Right lobe of liver (tissue), 6 donors: ENCODE results near the gene BICRA. TPM values are rescaled to one million over a fixed set of nuclear protein-coding genes. Genes with fewer than 3 reads are reported as not detected.

Experiments
- ATAC-seq, 4 donors: fragments of 200-7000 bp; cut with Tn5 transposase; one replicate each; pipeline ENCODE4 v1.9.1; 2020; ENCODE audit warnings: mild to moderate bottlenecking in 4 of 4, moderate library complexity in 4 of 4
- DNase-seq, 3 donors: peaks; one replicate each; pipeline ENCODE4 v3.0.0-alpha.2; 2020
- H3K27ac ChIP-seq, 3 donors: fragments of 200-600 bp; one replicate each; pipeline ENCODE4 v1.8.0; 2022
- H3K27me3 ChIP-seq, 2 donors: fragments of 200-600 bp; one replicate each; pipeline ENCODE4 v1.8.0; 2022
- H3K36me3 ChIP-seq, 4 donors: fragments of 200-600 bp; sonication (generic) in 1 of 4; one replicate each; pipeline versions ENCODE4 v1.5.1 to v1.8.0; 2017 to 2022; ENCODE audit warnings: control low read depth in 1 of 4
- H3K4me1 ChIP-seq, 4 donors: fragments of 200-600 bp; sonication (generic) in 1 of 4; one replicate each; pipeline versions ENCODE4 v1.5.1 to v1.8.0; 2017 to 2022; ENCODE audit warnings: control low read depth in 1 of 4
- H3K4me3 ChIP-seq, 3 donors: fragments of 200-600 bp; one replicate each; pipeline ENCODE4 v1.8.0; 2022
- H3K9me3 ChIP-seq, 4 donors: fragments of 200-600 bp; sonication (generic) in 1 of 4; one replicate each; pipeline versions ENCODE4 v1.5.1 to v1.8.0; 2017 to 2022; ENCODE audit warnings: control low read depth in 1 of 4
- CTCF ChIP-seq, 4 donors: fragments of 200-600 bp in 3 of 4; fragments of 450-650 bp in 1 of 4; IDR thresholded peaks; one replicate each; pipeline versions ENCODE4 v1.5.1 to v1.8.0; 2016 to 2022; ENCODE audit warnings: antibody characterized with exemption in 4 of 4, mild to moderate bottlenecking in 2 of 4
- POLR2A ChIP-seq: fragments of 450-650 bp; IDR thresholded peaks from one replicate; pipeline ENCODE4 v1.6.1; 2017; ENCODE audit warnings: antibody characterized with exemption, mild to moderate bottlenecking
- WGBS: methylation state at CpG from one replicate; pipeline ENCODE4 v1.1.6; 2018; ENCODE audit warnings: low coverage, low lambda C conversion rate; ENCODE audit not compliant: insufficient coverage; ENCODE audit errors: missing lambda C conversion rate; 5-methylcytosine and 5-hydroxymethylcytosine counted together
- intact Hi-C, 2 donors: fragments of 100-400 bp; cut with DNase I; formaldehyde crosslinking; loops; one replicate each; pipeline versions ENCODE4 v1.11.2 to v1.14.1; 2022
- total RNA-seq, 6 experiments: library from RNA; depleted of rRNA in 2 of 6; stranded (reverse); fragments of >200 nt in 2 of 6; fragmentation: NEBNext Ultra II Directional in 3 of 6; extraction: Animal tissue kit (Norgen Biotek cat#: 25700) in 3 of 6; gene quantifications; one replicate each; pipeline versions ENCODE4 v1.1.0 to v1.2.4, GENCODE V29; 2016 to 2023
- donor health status: DM: no; HTN: yes; CAD: no.
- donor health status: DM: no; HTN: no; CAD: no.
- donor health status: DM: no; HTN: no; CAD: no.
- donor health status: DM: no; HTN: yes; CAD: no.
- donor health status: DM: no; HTN: yes; CAD: no.

BICRA gene
- total RNA-seq, 6 experiments from 2014 or later, result 3.7 to 7.3 (median 6.4) TPM

GRCh38 chr19:47674548-47674947 is 65.6 kb downstream of the BICRA start:
- TF ChIP-seq POLR2A (no peak), CTCF (IDR thresholded peaks at IDR 0.05) (no peak)
- no peak overlapping the region for H3K27ac ChIP-seq
- H3K4me3 ChIP-seq, result no peak overlapping the region
- no peaks in the 10 kb centered on the region for H3K27me3 ChIP-seq
- no peaks in the 10 kb centered on the region for H3K4me1 ChIP-seq
- no peaks in the 10 kb centered on the region for H3K9me3 ChIP-seq
- DNase-seq (no peak), ATAC-seq (no peak)
- intact Hi-C loops, result no loop called here
- H3K36me3 ChIP-seq, result peaks cover 0 to 5% (median 2%) of the 10 kb centered on the region in 4 donors
- 100% methylated on average over 3 of the region's 5 CpGs for WGBS

GRCh38 chr19:47675271-47675670 is 66.3 kb downstream of the BICRA start:
- Histone ChIP-seq H3K9me3 (no peaks in the 10 kb centered on the region), H3K4me3 (no peak overlapping the region), H3K4me1 (no peaks in the 10 kb centered on the region), H3K36me3 (peaks cover 0 to 13% (median 7%) of the 10 kb centered on the region in 4 donors), H3K27me3 (no peaks in the 10 kb centered on the region), H3K27ac (no peak overlapping the region)
- intact Hi-C loops, result no loop called here
- TF ChIP-seq POLR2A (no peak), CTCF (IDR thresholded peaks at IDR 0.05) (no peak)
- DNase-seq (no peak), ATAC-seq (peak in 1 of 4 donors; percentile 16)
- WGBS, result 40% methylated on average over 1 of the region's 12 CpGs

DNA sequence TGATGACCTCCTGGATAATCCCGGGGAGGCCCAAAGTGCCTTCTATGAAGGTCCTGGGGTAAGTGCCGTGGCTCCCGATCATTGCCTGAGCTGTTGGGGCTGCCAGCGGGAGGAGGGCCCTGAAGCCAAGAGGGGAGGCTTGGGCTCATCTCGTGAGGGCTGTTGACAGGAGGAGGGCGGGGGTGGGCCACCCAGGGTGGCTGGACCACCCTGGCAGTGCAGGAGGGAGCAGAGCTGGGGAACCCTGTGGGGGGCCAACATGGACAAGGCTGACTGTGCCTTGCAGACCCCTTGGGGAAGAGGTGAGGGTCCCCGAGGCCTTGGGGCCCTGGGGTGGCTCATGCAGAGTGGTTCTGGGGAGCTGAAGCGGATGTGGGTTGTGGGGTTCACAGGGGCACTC is 66.9 kb downstream of the BICRA start:
- 100% methylated on average over 1 of the region's 8 CpGs for WGBS
- peaks cover 0 to 18% (median 12%) of the 10 kb centered on the region in 4 donors for H3K36me3 ChIP-seq

DNA sequence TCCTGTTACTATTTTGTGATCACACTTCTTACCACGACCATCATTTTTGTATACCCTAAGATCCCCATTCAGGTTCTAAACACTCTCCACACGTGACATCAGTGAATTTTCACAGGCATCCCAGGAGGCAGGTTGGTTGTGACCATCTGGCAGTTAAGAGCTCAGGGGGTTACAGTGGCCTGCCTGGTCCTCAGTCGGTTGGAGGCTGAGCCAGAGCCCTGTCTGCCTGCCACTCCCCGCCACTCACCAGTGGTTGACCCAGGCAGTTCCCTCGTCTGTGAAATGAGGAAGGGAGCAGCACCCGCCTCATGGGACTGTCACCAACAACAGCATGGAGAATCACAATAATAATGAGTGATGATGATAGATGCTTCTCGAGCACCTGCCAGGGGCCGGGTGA is 67.9 kb downstream of the BICRA start:
- TF ChIP-seq POLR2A (no peak), CTCF (IDR thresholded peaks at IDR 0.05) (no peak)
- Histone ChIP-seq H3K4me3 (no peak overlapping the region), H3K9me3 (no peaks in the 10 kb centered on the region), H3K36me3 (peaks cover 0 to 18% (median 12%) of the 10 kb centered on the region in 4 donors), H3K4me1 (no peaks in the 10 kb centered on the region), H3K27ac (no peak overlapping the region), H3K27me3 (no peaks in the 10 kb centered on the region)
- DNase-seq, result no peak
- WGBS, result 92% methylated on average over 8 of the region's 8 CpGs
- no peak for ATAC-seq
- intact Hi-C loops, result no loop called here

More for the DNA sequence above, 66.9 kb downstream of the BICRA start:
- no peaks in the 10 kb centered on the region for H3K9me3 ChIP-seq
- H3K4me1 ChIP-seq, result no peaks in the 10 kb centered on the region
- H3K4me3 ChIP-seq, result no peak overlapping the region
- no peak for ATAC-seq
- TF ChIP-seq POLR2A, result no peak
- TF ChIP-seq CTCF (IDR thresholded peaks at IDR 0.05), result no peak
- no peaks in the 10 kb centered on the region for H3K27me3 ChIP-seq
- intact Hi-C loops, result no loop called here
- no peak for DNase-seq
- H3K27ac ChIP-seq, result no peak overlapping the region
